ENCODE results near the gene CDH4.

DNA sequence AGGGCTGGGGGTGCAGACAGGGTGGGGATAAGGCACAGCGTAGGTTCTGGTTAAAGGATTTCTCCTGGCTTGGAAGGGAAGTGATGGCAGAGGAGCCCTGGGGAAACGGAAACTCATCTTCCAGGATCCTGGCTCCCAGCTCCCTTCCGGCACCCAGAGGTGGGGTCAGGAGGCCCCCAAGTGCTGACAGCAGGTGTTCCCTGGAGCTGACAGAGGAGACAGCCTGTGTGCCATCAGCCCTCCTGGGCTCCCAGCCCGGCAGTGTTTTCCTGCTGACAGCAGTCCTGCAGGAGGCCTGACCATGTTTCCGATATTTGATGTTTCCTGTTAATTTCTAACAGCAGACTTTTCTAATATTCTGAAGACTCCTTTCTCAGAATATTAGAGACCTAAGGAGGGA, 536.3 kb downstream of the CDH4 start:
- TF ChIP-seq, protein P1, sequence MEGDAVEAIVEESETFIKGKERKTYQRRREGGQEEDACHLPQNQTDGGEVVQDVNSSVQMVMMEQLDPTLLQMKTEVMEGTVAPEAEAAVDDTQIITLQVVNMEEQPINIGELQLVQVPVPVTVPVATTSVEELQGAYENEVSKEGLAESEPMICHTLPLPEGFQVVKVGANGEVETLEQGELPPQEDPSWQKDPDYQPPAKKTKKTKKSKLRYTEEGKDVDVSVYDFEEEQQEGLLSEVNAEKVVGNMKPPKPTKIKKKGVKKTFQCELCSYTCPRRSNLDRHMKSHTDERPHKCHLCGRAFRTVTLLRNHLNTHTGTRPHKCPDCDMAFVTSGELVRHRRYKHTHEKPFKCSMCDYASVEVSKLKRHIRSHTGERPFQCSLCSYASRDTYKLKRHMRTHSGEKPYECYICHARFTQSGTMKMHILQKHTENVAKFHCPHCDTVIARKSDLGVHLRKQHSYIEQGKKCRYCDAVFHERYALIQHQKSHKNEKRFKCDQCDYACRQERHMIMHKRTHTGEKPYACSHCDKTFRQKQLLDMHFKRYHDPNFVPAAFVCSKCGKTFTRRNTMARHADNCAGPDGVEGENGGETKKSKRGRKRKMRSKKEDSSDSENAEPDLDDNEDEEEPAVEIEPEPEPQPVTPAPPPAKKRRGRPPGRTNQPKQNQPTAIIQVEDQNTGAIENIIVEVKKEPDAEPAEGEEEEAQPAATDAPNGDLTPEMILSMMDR (IDR thresholded peaks at IDR 0.05; ENCODE audit: insufficient read depth, low read depth, low read length), result no peak
- no peak for TF ChIP-seq EZH2 (IDR thresholded peaks at IDR 0.05; ENCODE audit: insufficient read depth, low read length)

All from astrocyte (in vitro differentiated cells and primary cell).